B cell (primary cell): ENCODE data around the gene MRPL54. TPM values are rescaled to one million over a fixed set of nuclear protein-coding genes. Genes with fewer than 3 reads are reported as not detected.
A peak's percentile ranks its signal among the peaks of the same experiment; 100 is the strongest.

Experiments
- ATAC-seq: fragments of 200-7000 bp; cut with Tn5 transposase; one replicate; pipeline ENCODE4 v1.10.0; 2021; ENCODE audit warnings: low read depth, mild to moderate bottlenecking, moderate number of reproducible peaks, moderate library complexity
- CTCF ChIA-PET: fragments of 350-600 bp; sonication (Branson Sonifier 250); formaldehyde crosslinking; loops from one replicate; lab custom pipeline; 2021; ENCODE audit warnings: antibody characterized with exemption, inconsistent platforms; lab: Charles Lee
- POLR2A ChIA-PET: fragments of 350-600 bp; sonication (Branson Sonifier 250); formaldehyde crosslinking; loops from one replicate; lab custom pipeline; 2021; ENCODE audit warnings: antibody characterized with exemption; lab: Charles Lee
- DNase-seq: peaks from one replicate; pipeline ENCODE4 v3.0.0; 2013
- H2AFZ ChIP-seq: 2 replicates; pipeline ENCODE4 v1.6.1; 2012; ENCODE audit warnings: mild to moderate bottlenecking, low read depth, low read length; ENCODE audit not compliant: insufficient read depth, poor library complexity, severe bottlenecking
- H3K27ac ChIP-seq, 2 donors: 1 replicate in 1 of 2; 2 replicates in 1 of 2; pipeline ENCODE4 v1.5.1; 2012 to 2013; ENCODE audit warnings: low read length in 2 of 2, mild to moderate bottlenecking in 2 of 2, moderate library complexity in 1 of 2
- H3K27me3 ChIP-seq, 4 experiments: fragments of 200-600 bp in 1 of 4; sonication (generic) in 1 of 4; replicated peaks in 1 of 4; 1 replicate in 2 of 4; 2 replicates in 2 of 4; pipeline versions ENCODE4 v1.6.1 to v1.7.0; 2013 to 2016; ENCODE audit warnings: low read length in 3 of 4, mild to moderate bottlenecking in 2 of 4, mixed read lengths in 1 of 4, moderate library complexity in 1 of 4; ENCODE audit not compliant: insufficient read depth in 4 of 4, control insufficient read depth in 3 of 4; ENCODE audit errors: control extremely low read depth in 1 of 4
- H3K36me3 ChIP-seq, 2 experiments: replicated peaks in 1 of 2; 1 replicate in 1 of 2; 2 replicates in 1 of 2; pipeline versions ENCODE4 v1.6.1 to v1.7.1; 2013; ENCODE audit warnings: low read length in 1 of 2; ENCODE audit not compliant: insufficient read depth in 2 of 2, control insufficient read depth in 1 of 2; ENCODE audit errors: control extremely low read depth in 1 of 2, extremely low read depth in 1 of 2
- H3K4me1 ChIP-seq, 2 donors: fragments of 200-600 bp in 1 of 2; sonication (generic) in 1 of 2; 1 replicate in 1 of 2; 2 replicates in 1 of 2; pipeline versions ENCODE4 v1.5.1 to v1.6.1; 2013 to 2017; ENCODE audit warnings: low read length in 2 of 2; ENCODE audit not compliant: control insufficient read depth in 2 of 2, insufficient read depth in 2 of 2
- H3K4me2 ChIP-seq: replicated peaks from 2 replicates; pipeline ENCODE3; 2012; ENCODE audit warnings: mild to moderate bottlenecking, low read depth, low read length; ENCODE audit not compliant: poor library complexity, severe bottlenecking
- H3K4me3 ChIP-seq, 5 experiments: fragments of 200-600 bp in 1 of 5; sonication (generic) in 1 of 5; 1 replicate in 3 of 5; 2 replicates in 2 of 5; pipeline versions ENCODE4 v1.5.1 to v1.7.0; 2011 to 2016; ENCODE audit warnings: low read length in 4 of 5, mild to moderate bottlenecking in 4 of 5, low read depth in 2 of 5, control low read depth in 1 of 5, moderate library complexity in 1 of 5; ENCODE audit not compliant: insufficient read depth in 1 of 5; ENCODE audit errors: control extremely low read depth in 1 of 5, extremely low read depth in 1 of 5
- H3K79me2 ChIP-seq: fragments of 200-600 bp; sonication (generic); one replicate; pipeline ENCODE4 v1.6.0; 2016; ENCODE audit warnings: low read length; ENCODE audit not compliant: control insufficient read depth, insufficient read depth
- H3K9ac ChIP-seq: fragments of 200-600 bp; sonication (generic); 2 replicates; pipeline ENCODE4 v1.6.1; 2017; ENCODE audit warnings: mild to moderate bottlenecking, low read length, moderate library complexity
- H3K9me3 ChIP-seq, 3 donors: one replicate each; pipeline versions ENCODE4 v1.6.1 to v1.7.1; 2013; ENCODE audit warnings: low read length in 2 of 3; ENCODE audit not compliant: control insufficient read depth in 2 of 3, insufficient read depth in 1 of 3; ENCODE audit errors: control extremely low read depth in 1 of 3
- H4K20me1 ChIP-seq: 2 replicates; pipeline ENCODE4 v1.6.0; 2012; ENCODE audit warnings: mild to moderate bottlenecking, low read length; ENCODE audit not compliant: insufficient read depth, control insufficient read depth, poor library complexity, severe bottlenecking
- H3K27ac Mint-ChIP-seq: one replicate; pipeline ENCODE4 v1.8.0; 2021; ENCODE audit warnings: mixed read lengths
- H3K27me3 Mint-ChIP-seq: one replicate; pipeline ENCODE4 v1.8.0; 2021; ENCODE audit warnings: mixed read lengths
- H3K4me1 Mint-ChIP-seq: one replicate; pipeline ENCODE4 v1.8.0; 2021; ENCODE audit warnings: mixed read lengths
- H3K4me3 Mint-ChIP-seq: one replicate; pipeline ENCODE4 v1.8.0; 2021; ENCODE audit warnings: mixed read lengths
- H3K9me3 Mint-ChIP-seq: one replicate; pipeline ENCODE4 v1.8.0; 2022; ENCODE audit warnings: mixed read lengths; ENCODE audit not compliant: insufficient read depth
- CTCF ChIP-seq: fragments of 200-600 bp; IDR thresholded peaks from one replicate; pipeline ENCODE4 v1.8.0; 2022; ENCODE audit warnings: antibody characterized with exemption, mild to moderate bottlenecking
- EZH2 ChIP-seq: IDR thresholded peaks from 2 replicates; pipeline ENCODE4 v1.6.1; 2012; ENCODE audit warnings: borderline replicate concordance, low read depth, mild to moderate bottlenecking, moderate library complexity, low read length; ENCODE audit not compliant: insufficient read depth, poor library complexity, severe bottlenecking
- WGBS: methylation state at CpG from one replicate; pipeline ENCODE4 v1.1.5; 2013; ENCODE audit warnings: missing lambda C conversion rate; ENCODE audit not compliant: insufficient coverage; 5-methylcytosine and 5-hydroxymethylcytosine counted together
- intact Hi-C: fragments of 100-400 bp; cut with micrococcal nuclease; formaldehyde crosslinking; loops from one replicate; pipeline ENCODE4 v1.10.0; 2022
- polyA plus RNA-seq: library from polyadenylated mRNA; depleted of rRNA; stranded (reverse); fragments of >200 nt; gene quantifications from 2 replicates; pipeline ENCODE4 v1.2.3, GENCODE V29; 2012
- total RNA-seq, 2 donors: library from RNA; stranded (reverse); fragments of 120-200 nt in 1 of 2; gene quantifications; 1 replicate in 1 of 2; 2 replicates in 1 of 2; pipeline versions ENCODE4 v1.2.3 to v1.2.4, GENCODE V29; 2013 to 2022

MRPL54 gene
- total and polyA plus RNA-seq, 2 donors (not counting 1 experiment from before 2014, with no cell fraction given), result 54.3 to 75.1 TPM

DNA sequence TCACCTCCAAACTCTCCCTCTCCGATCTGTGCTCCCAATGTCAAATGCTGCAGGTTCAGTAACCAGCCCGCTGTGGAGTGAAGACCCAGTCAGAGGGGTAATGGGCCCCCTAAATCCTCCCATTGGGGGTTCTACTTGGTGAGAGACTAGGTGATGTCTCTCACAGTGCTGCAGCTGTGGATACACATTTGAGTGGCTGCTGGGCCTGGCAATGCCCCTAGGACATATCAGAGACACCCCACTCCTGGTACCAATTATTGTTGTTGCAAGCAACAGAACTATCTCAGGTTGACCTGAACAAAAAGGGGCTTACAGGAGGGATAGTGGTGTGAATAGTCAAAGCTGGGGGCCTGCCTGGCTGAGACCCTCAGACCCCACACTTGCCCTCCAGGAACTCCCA, 19.1 kb downstream of the MRPL54 start:
- ATAC-seq, result no peak
- no peak overlapping the region for H3K27ac Mint-ChIP-seq
- peaks cover 11 to 13% of the 10 kb centered on the region in 2 donors for H3K4me1 ChIP-seq
- no peak for DNase-seq
- H3K27ac ChIP-seq, result no peak overlapping the region
- no peaks in the 10 kb centered on the region for H3K79me2 ChIP-seq
- peaks cover 0 to 2% (median 0%) of the 10 kb centered on the region in 4 experiments for H3K27me3 ChIP-seq
- no peak for TF ChIP-seq EZH2
- no peak for TF ChIP-seq CTCF
- no peak overlapping the region for H3K4me3 ChIP-seq
- H4K20me1 ChIP-seq, result no peaks in the 10 kb centered on the region
- H3K9me3 ChIP-seq, result peaks cover 0 to 31% (median 21%) of the 10 kb centered on the region in 3 donors
- H3K27me3 Mint-ChIP-seq, result no peaks in the 10 kb centered on the region
- no peak overlapping the region for H3K4me2 ChIP-seq
- no peak overlapping the region for H2AFZ ChIP-seq
- peaks cover 17% of the 10 kb centered on the region for H3K4me1 Mint-ChIP-seq
- 100% methylated on average over 2 of the region's 2 CpGs for WGBS
- H3K9ac ChIP-seq, result no peak overlapping the region
- intact Hi-C loops, result no loop called here
- CTCF ChIA-PET, result no interaction called here
- POLR2A ChIA-PET, result no interaction called here
- no peaks in the 10 kb centered on the region for H3K36me3 ChIP-seq
- no peak overlapping the region for H3K4me3 Mint-ChIP-seq
- H3K9me3 Mint-ChIP-seq, result peaks cover 12% of the 10 kb centered on the region

DNA sequence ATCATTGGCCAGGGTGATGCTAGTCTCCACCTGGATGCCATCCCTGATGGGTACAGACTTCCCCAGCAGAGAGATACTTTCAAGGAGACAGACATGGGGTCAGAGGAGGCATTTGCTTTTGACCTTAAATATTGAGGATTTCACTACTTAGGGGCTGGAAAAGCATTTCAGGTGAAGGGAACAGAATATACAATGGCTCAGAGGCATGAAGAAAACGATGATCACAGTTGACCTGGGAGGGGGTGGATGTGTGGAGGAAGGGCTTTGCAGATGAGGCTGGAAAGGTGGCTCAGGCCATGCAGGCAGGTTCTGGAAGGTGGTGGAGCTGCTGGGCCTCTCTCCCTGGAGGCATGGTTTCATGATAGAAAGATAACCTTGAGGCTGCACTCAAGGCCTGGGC, 19.8 kb downstream of the MRPL54 start:
- no peaks in the 10 kb centered on the region for H3K36me3 ChIP-seq
- TF ChIP-seq CTCF (no peak), EZH2 (no peak)
- no peak overlapping the region for H2AFZ ChIP-seq
- intact Hi-C loops, result no loop called here
- Mint-ChIP-seq H3K9me3 (peaks cover 12% of the 10 kb centered on the region), H3K27me3 (no peaks in the 10 kb centered on the region), H3K27ac (no peak overlapping the region), H3K4me1 (peaks cover 18% of the 10 kb centered on the region), H3K4me3 (peak overlapping the region; percentile 14)
- ChIA-PET CTCF (no interaction called here), POLR2A (no interaction called here)
- ATAC-seq (no peak), DNase-seq (no peak)
- H3K27me3 ChIP-seq, result peaks cover 0 to 2% (median 0%) of the 10 kb centered on the region in 4 experiments
- no peak overlapping the region for H3K9ac ChIP-seq
- H3K79me2 ChIP-seq, result no peaks in the 10 kb centered on the region
- no peak overlapping the region for H3K4me2 ChIP-seq
- peaks cover 0 to 31% (median 21%) of the 10 kb centered on the region in 3 donors for H3K9me3 ChIP-seq
- H4K20me1 ChIP-seq, result no peaks in the 10 kb centered on the region
- 100% methylated on average over 1 of the region's 1 CpG for WGBS
- H3K4me3 ChIP-seq, result no peak overlapping the region
- no peak overlapping the region for H3K27ac ChIP-seq
- H3K4me1 ChIP-seq, result peaks cover 11 to 13% of the 10 kb centered on the region in 2 donors
